Activated T-cell treated with anti-CD3 and anti-CD28 coated beads, Interleukin-2, amount 50 U/mL, for 4 hours (primary cell): Measurements from ENCODE around the gene HOXB5. TPM values are rescaled to one million over a fixed set of nuclear protein-coding genes. Genes with fewer than 3 reads are reported as not detected.

Experiments used
- ATAC-seq, 2 donors: fragments of 200-7000 bp; cut with Tn5 transposase; one replicate each; pipeline ENCODE4 v1.10.0; 2021
- DNase-seq: peaks from one replicate; pipeline ENCODE4 v3.0.0-alpha.2; 2020
- H3K27me3 Mint-ChIP-seq: one replicate; pipeline ENCODE4 v1.8.0; 2021; ENCODE audit warnings: low read depth, mixed read lengths
- H3K36me3 Mint-ChIP-seq: one replicate; pipeline ENCODE4 v1.8.0; 2022; ENCODE audit warnings: mixed read lengths; ENCODE audit not compliant: insufficient read depth
- H3K4me1 Mint-ChIP-seq: one replicate; pipeline ENCODE4 v1.8.0; 2021; ENCODE audit warnings: low read depth, mixed read lengths
- H3K4me3 Mint-ChIP-seq: one replicate; pipeline ENCODE4 v1.8.0; 2021; ENCODE audit warnings: mild to moderate bottlenecking, moderate library complexity, mixed read lengths
- H3K9me3 Mint-ChIP-seq: one replicate; pipeline ENCODE4 v1.8.0; 2021; ENCODE audit warnings: mixed read lengths
- total RNA-seq, 3 donors: library from RNA; stranded (reverse); gene quantifications; one replicate each; pipeline ENCODE4 v1.2.1, GENCODE V29; 2021

Gene HOXB5
- total RNA-seq, 3 donors from 2014 or later, result 0.08 TPM; not detected in 2

GRCh38 chr17:48596000-48596734 lies 2.6 kb upstream of the HOXB5 start:
- ATAC-seq (peak; percentile 28 to 36), DNase-seq (no peak)
- Mint-ChIP-seq H3K4me3 (peak overlapping the region; percentile 77), H3K27me3 (peaks cover 90% of the 10 kb centered on the region), H3K9me3 (no peaks in the 10 kb centered on the region), H3K36me3 (no peaks in the 10 kb centered on the region), H3K4me1 (peaks cover 37% of the 10 kb centered on the region)

GRCh38 chr17:48595278-48595999 lies 1.9 kb upstream of the HOXB5 start:
- Mint-ChIP-seq H3K36me3 (no peaks in the 10 kb centered on the region), H3K4me1 (peaks cover 37% of the 10 kb centered on the region), H3K4me3 (peak overlapping the region; percentile 52), H3K27me3 (peaks cover 90% of the 10 kb centered on the region), H3K9me3 (no peaks in the 10 kb centered on the region)
- DNase-seq (no peak), ATAC-seq (no peak)

- no peak overlapping the region for H3K4me3 Mint-ChIP-seq
- H3K4me1 Mint-ChIP-seq, result peaks cover 37% of the 10 kb centered on the region
- peaks cover 90% of the 10 kb centered on the region for H3K27me3 Mint-ChIP-seq
- ATAC-seq (no peak), DNase-seq (no peak)
- H3K36me3 Mint-ChIP-seq, result no peaks in the 10 kb centered on the region
- no peaks in the 10 kb centered on the region for H3K9me3 Mint-ChIP-seq
Measured at GRCh38 chr17:48594538-48595277, 1.1 kb upstream of the HOXB5 start.

GRCh38 chr17:48593840-48594537 lies 410 bp upstream of the HOXB5 start:
- Mint-ChIP-seq H3K36me3 (no peaks in the 10 kb centered on the region), H3K4me3 (peak overlapping the region; percentile 76), H3K9me3 (no peaks in the 10 kb centered on the region), H3K4me1 (peaks cover 37% of the 10 kb centered on the region), H3K27me3 (peaks cover 89% of the 10 kb centered on the region)
- peak; percentile 59 to 71 for ATAC-seq
- peak; percentile 78 for DNase-seq

GRCh38 chr17:48592577-48592976 lies 1.0 kb downstream of the HOXB5 start:
- Mint-ChIP-seq H3K4me1 (peaks cover 26% of the 10 kb centered on the region), H3K36me3 (no peaks in the 10 kb centered on the region), H3K4me3 (peak overlapping the region; percentile 76), H3K9me3 (no peaks in the 10 kb centered on the region), H3K27me3 (peaks cover 87% of the 10 kb centered on the region)
- DNase-seq (no peak), ATAC-seq (peak in 1 of 2 donors; percentile 40)

GRCh38 chr17:48592057-48592514 lies 1.5 kb downstream of the HOXB5 start:
- Mint-ChIP-seq H3K36me3 (no peaks in the 10 kb centered on the region), H3K4me3 (no peak overlapping the region), H3K4me1 (peaks cover 21% of the 10 kb centered on the region), H3K27me3 (peaks cover 87% of the 10 kb centered on the region), H3K9me3 (no peaks in the 10 kb centered on the region)
- DNase-seq (no peak), ATAC-seq (no peak)

GRCh38 chr17:48591255-48592056 lies 2.1 kb downstream of the HOXB5 start:
- peaks cover 17% of the 10 kb centered on the region for H3K4me1 Mint-ChIP-seq

GRCh38 chr17:48590607-48591161 lies 2.9 kb downstream of the HOXB5 start:
- ATAC-seq, result no peak
- Mint-ChIP-seq H3K27me3 (peaks cover 89% of the 10 kb centered on the region), H3K9me3 (no peaks in the 10 kb centered on the region), H3K4me1 (peaks cover 22% of the 10 kb centered on the region), H3K36me3 (no peaks in the 10 kb centered on the region), H3K4me3 (peak overlapping the region; percentile 20)
- DNase-seq, result no peak

More at GRCh38 chr17:48591255-48592056, 2.1 kb downstream of the HOXB5 start:
- Mint-ChIP-seq H3K27me3 (peaks cover 87% of the 10 kb centered on the region), H3K4me3 (peak overlapping the region; percentile 20), H3K36me3 (no peaks in the 10 kb centered on the region), H3K9me3 (no peaks in the 10 kb centered on the region)
- ATAC-seq, result no peak
- no peak for DNase-seq

- no peak for DNase-seq
- H3K36me3 Mint-ChIP-seq, result no peaks in the 10 kb centered on the region
- H3K4me3 Mint-ChIP-seq, result peak within 1 kb of the TSS; percentile 20
- H3K27me3 Mint-ChIP-seq, result peaks cover 89% of the 10 kb centered on the region
- H3K9me3 Mint-ChIP-seq, result no peaks in the 10 kb centered on the region
- ATAC-seq, result no peak
- peaks cover 27% of the 10 kb centered on the region for H3K4me1 Mint-ChIP-seq
Measured at GRCh38 chr17:48589831-48590606, 3.6 kb downstream of the HOXB5 start, which contains the start of gene HOXB3. Gene HOXB3 (minus strand): TSS chr17:48590241. CDS start chr17:48552474, 37,767 bp downstream.

- H3K9me3 Mint-ChIP-seq, result no peaks in the 10 kb centered on the region
- H3K4me3 Mint-ChIP-seq, result no peak overlapping the region
- H3K27me3 Mint-ChIP-seq, result peaks cover 87% of the 10 kb centered on the region
- DNase-seq, result no peak
- H3K36me3 Mint-ChIP-seq, result no peaks in the 10 kb centered on the region
- peaks cover 29% of the 10 kb centered on the region for H3K4me1 Mint-ChIP-seq
- ATAC-seq, result no peak
Measured at GRCh38 chr17:48589060-48589830, 4.3 kb downstream of the HOXB5 start.

- DNase-seq (no peak), ATAC-seq (no peak)
- Mint-ChIP-seq H3K27me3 (peaks cover 88% of the 10 kb centered on the region), H3K9me3 (no peaks in the 10 kb centered on the region), H3K4me1 (peaks cover 27% of the 10 kb centered on the region), H3K4me3 (no peak overlapping the region), H3K36me3 (no peaks in the 10 kb centered on the region)
Measured at GRCh38 chr17:48588528-48588927, 5.1 kb downstream of the HOXB5 start.

- no peak overlapping the region for H3K4me3 Mint-ChIP-seq
- H3K4me1 Mint-ChIP-seq, result peaks cover 24% of the 10 kb centered on the region
- peaks cover 88% of the 10 kb centered on the region for H3K27me3 Mint-ChIP-seq
Measured at GRCh38 chr17:48588074-48588415, 5.5 kb downstream of the HOXB5 start.

More at GRCh38 chr17:48588074-48588415, 5.5 kb downstream of the HOXB5 start:
- DNase-seq (no peak), ATAC-seq (no peak)
- H3K36me3 Mint-ChIP-seq, result no peaks in the 10 kb centered on the region
- no peaks in the 10 kb centered on the region for H3K9me3 Mint-ChIP-seq
